Left cardiac atrium (tissue), 4 donors: ENCODE results near the gene FHOD3. TPM values are rescaled to one million over a fixed set of nuclear protein-coding genes. Genes with fewer than 3 reads are reported as not detected.

Experiments
- ATAC-seq, 2 donors: fragments of 200-7000 bp; cut with Tn5 transposase; one replicate each; pipeline ENCODE4 v1.9.1; 2020; ENCODE audit warnings: mild to moderate bottlenecking in 2 of 2, moderate library complexity in 2 of 2
- DNase-seq: peaks from one replicate; pipeline ENCODE4 v3.0.0-alpha.2; 2020
- intact Hi-C, 2 donors: fragments of 100-400 bp; cut with DNase I; formaldehyde crosslinking; loops; one replicate each; pipeline versions ENCODE4 v1.14.1 to v1.15.1; 2022 to 2023
- total RNA-seq, 2 donors: library from RNA; stranded (reverse); fragmentation: NEBNext Ultra II Directional; extraction: Animal tissue kit (Norgen Biotek cat#: 25700); gene quantifications; one replicate each; pipeline ENCODE4 v1.2.1, GENCODE V29; 2021
- donor health status: DM: no; HTN: yes; CAD: no.
- donor health status: DM: no; HTN: yes; CAD: no; lungs with severe emphysema.
- donor health status: DM: yes; HTN: yes; CAD: no.
- donor health status: Dilated cardiomyopathy.

The FHOD3 gene
- total RNA-seq, 2 donors from 2014 or later, result 117 to 119 TPM

- DNase-seq (no peak), ATAC-seq (no peak)
- intact Hi-C loops, result no loop called here
These were observed 15.4 kb downstream of the FHOD3 start for GRCh38 chr18:36312806-36313395.

- no peak for ATAC-seq
- peak; percentile 41 for DNase-seq
- intact Hi-C loops, result no loop called here
These were observed 16.6 kb downstream of the FHOD3 start for GRCh38 chr18:36314098-36314497.

GRCh38 chr18:36314754-36315153, 17.2 kb downstream of the FHOD3 start:
- intact Hi-C loops, result no loop called here
- ATAC-seq (no peak), DNase-seq (no peak)

DNA sequence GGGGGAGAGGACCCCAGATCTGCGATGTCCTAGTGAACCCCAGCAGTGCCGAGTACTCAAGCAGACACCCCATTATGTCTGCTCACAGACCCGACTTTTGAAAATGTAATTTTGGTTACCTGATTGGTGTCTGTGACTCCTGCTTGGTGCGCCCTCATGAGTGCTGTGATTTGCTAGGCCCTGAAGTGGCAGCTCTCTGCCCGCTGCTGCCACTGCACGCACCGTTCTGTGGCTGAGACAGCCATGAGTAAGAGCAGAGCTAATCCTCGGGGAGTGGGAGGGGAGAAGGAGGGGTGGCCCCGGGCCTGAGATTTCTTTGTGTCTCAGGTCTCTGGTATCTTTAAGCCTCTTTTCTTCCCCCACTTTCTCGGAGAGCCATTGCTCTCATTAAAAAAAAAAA, 18.2 kb downstream of the FHOD3 start:
- ATAC-seq (peak; percentile 63 to 87), DNase-seq (no peak)

GRCh38 chr18:36316246-36316645, 18.7 kb downstream of the FHOD3 start:
- DNase-seq (no peak), ATAC-seq (no peak)
- intact Hi-C loops, result no loop called here

More for the DNA sequence above, 18.2 kb downstream of the FHOD3 start:
- intact Hi-C loops, result no loop called here

DNA sequence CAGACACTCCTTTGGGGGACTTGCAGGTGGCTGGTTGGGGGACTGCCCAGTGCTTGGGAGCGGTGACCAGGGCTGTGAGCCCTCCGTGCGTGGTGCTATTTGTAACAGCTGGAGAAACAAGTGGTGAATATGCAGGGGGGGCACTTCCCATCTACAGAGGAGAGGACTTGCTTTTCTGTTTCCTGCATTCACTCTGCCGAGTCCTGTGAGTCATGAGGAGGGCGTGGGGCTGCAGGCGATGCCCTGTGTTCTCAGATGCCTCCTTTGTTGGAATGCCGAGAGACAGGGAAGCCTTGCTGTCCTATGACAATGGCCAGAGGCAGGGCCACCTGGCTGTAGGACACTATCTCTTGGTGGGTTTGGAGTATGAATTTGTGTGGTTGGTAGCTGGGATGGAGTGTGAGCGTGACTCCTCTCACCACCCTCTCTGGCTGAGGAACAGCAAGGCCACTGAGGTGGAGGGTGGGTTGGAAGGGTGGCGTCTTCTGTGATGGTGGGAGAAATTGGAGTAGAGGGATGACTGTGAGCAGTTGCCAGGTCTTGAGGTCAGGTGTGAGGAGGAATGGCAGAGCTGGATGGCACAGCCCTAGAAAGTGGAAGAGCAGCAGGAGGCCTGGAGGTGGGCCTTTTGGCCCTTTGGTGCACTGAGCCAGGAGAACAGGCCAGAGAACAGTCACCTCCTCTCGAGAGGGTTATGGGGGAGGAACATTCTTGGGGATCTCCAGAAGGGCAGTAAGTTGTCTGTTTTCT, 24.3 kb downstream of the FHOD3 start:
- peak; percentile 29 for DNase-seq

GRCh38 chr18:36322408-36322728, 24.9 kb downstream of the FHOD3 start:
- no peak for DNase-seq
- intact Hi-C loops, result no loop called here
- no peak for ATAC-seq

More for the DNA sequence above, 24.3 kb downstream of the FHOD3 start:
- peak; percentile 47 to 81 for ATAC-seq
- intact Hi-C loops, result no loop called here

GRCh38 chr18:36322734-36323133, 25.2 kb downstream of the FHOD3 start:
- ATAC-seq (peak in 1 of 2 donors; percentile 35), DNase-seq (no peak)
- intact Hi-C loops, result no loop called here

GRCh38 chr18:36323421-36323820, 25.9 kb downstream of the FHOD3 start:
- DNase-seq (no peak), ATAC-seq (no peak)
- intact Hi-C loops, result no loop called here

DNA sequence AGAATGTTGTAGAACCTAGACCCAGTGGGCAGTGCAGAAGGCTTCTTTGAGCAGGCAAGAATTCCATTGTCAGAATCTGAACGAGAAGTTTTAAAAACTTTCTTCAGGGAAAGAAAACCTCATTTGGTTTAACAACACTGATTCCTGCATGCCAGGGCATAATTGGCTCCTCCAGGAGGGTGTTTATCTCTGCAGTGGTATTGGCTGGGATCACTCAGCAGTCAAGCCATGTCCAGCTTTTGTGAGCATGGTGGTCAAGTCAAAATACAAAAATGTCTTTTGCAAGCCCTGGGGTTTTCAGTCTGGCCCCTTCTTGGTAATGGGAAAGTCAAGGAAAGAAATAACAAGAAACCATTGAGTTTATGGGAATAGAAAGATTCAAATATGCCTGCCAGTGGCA, 28.3 kb downstream of the FHOD3 start:
- DNase-seq (no peak), ATAC-seq (no peak)
- intact Hi-C loops, result no loop called here

GRCh38 chr18:36326771-36327170, 29.3 kb downstream of the FHOD3 start:
- intact Hi-C loops, result no loop called here
- ATAC-seq, result peak; percentile 36 to 44

GRCh38 chr18:36327352-36328316, 30.1 kb downstream of the FHOD3 start:
- ATAC-seq (peak in 1 of 2 donors; percentile 74), DNase-seq (no peak)
- intact Hi-C loops, result no loop called here

More at GRCh38 chr18:36326771-36327170, 29.3 kb downstream of the FHOD3 start:
- DNase-seq, result no peak

DNA sequence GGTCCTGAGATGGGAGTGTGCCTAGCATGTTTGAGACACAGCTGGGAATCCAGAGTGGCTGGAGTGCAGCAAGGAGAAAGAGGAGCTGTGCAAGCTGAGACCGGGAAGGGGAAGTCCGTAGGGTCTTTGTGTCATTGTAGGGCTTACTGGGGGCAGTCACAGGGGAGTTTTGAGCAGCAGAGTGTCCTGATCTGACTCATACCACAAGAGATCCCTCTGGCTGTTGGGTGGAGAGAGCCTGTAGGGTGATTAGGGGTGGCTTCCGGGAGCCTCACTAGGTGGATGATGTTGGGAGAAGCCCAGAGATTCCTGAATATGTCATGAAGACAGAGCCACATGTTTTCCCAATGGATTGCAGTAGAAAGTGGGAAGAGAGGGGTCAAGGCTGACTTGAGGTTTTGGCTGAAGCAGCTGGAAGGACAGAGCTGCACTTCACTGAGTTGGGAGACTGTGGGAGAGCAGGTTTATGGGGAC, 30.9 kb downstream of the FHOD3 start:
- DNase-seq (no peak), ATAC-seq (no peak)
- intact Hi-C loops, result no loop called here

DNA sequence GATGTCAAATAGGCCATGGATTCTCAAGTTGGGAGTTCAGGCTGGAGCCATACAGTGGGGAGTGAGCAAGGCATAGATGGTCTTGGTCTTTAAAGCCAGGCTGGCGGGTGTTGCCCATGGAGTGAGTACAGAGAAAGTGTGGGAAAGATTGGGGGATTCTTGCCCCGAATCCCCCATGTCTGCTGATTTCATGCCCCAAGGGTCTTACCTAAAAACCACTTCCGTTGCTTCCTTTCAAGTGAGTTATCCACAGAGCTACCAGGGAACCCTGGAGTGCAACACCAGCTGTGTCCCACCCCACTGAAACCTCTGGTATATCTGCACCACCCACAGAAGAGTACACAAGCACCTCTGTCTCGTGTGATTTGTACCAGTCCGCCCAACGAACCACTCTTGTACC, 31.4 kb downstream of the FHOD3 start:
- ATAC-seq (no peak), DNase-seq (no peak)
- intact Hi-C loops, result no loop called here

DNA sequence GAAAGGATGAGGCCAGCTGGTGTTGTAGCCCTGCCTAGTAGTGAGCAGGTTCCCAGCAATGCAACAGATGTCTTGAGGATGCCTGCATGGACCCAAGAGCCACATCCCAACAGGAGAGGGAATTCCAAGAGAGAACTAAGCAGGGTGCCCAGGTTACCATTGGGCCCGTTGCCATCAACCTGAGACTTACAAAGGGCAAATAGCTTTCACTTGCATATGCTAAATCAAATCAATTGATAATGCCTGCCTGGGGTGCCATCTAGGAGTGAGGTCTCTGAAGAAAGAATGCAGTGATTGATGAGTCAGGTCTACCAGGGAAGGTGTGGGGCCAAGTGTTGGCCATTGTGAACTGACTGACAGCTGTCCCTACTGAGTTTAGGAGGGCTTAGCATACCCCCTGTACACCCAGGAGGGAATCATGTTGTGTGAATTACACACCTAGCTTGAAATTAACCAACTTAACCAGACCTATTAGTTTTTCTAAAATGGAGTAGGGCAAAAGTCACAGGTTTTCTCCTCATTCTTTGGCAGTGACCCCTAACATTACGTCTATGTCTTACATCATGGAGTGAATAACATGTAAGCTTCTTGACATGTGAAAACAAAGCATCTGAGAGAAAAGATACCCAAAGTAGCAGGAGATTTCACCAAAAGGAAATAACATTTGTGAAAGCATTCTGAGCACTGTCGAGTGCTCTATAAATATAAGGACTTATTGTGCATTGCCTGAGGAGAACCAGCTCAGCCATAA, 32.3 kb downstream of the FHOD3 start:
- no peak for ATAC-seq
- DNase-seq, result no peak
- intact Hi-C loops, result loop anchor here in 1 of 2 donors (5.0 kb wide), 2 partner anchors 33 to 137 kb away; partner anchors contain the start of gene FHOD3

DNA sequence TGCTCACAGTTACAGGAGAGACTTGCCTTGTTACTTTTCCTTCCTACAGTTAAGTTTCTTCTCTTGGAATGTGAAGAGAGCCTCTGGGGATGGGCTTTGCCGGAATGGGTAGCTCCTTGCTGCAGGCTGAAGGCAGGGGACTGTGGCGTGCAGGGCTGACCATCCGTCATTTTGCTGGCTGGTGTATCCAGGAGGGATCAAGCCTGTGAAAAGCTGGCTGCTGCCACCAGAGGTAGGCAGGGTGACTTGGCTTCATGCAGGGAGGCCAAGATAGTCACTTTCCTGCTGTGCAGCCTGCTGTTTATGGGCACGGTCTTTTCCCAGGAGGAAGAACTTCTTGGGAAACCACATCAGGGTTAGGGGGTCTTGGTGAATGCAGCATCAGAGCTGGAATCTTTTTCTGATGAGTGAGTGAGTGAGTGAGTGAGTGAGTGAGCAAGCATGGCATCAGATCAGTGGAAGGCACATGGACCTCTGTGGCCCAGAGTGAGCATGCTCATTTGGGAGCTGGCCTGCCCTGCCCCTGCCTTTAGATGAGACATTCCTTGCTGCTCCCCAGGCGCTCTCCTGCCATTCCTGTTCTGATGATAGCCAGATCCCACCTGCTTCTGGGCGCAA, 33.0 kb downstream of the FHOD3 start:
- no peak for ATAC-seq
- no peak for DNase-seq
- intact Hi-C loops, result loop anchor here in 1 of 2 donors (5.0 kb wide), 2 partner anchors 33 to 137 kb away; partner anchors contain the start of gene FHOD3

GRCh38 chr18:36331521-36331971, 34.0 kb downstream of the FHOD3 start:
- DNase-seq, result no peak
- intact Hi-C loops, result loop anchor here in 1 of 2 donors (5.0 kb wide), 2 partner anchors 34 to 136 kb away; partner anchors contain the start of gene FHOD3
- ATAC-seq, result no peak

DNA sequence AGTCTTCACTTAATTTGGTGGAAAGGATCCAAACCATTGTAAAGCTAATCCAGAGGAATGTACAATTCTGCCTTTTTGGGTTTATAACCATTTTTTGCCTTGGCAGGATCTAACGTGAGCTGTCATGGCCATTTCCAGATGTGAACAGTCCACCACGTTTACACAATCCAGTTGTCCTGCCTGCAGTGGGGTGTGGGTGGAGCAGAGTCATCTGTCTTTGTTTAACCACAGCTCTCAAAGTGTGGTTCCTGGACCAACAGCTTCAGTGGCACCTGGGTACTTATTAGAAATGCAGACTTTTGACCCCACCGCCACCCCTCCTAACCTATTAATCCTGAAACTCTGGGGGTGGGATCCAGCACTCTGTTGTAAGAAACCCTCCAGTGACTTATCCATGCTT, 35.9 kb downstream of the FHOD3 start:
- intact Hi-C loops, result loop anchor here in 1 of 2 donors (5.0 kb wide), 2 partner anchors 36 to 134 kb away; partner anchors contain the start of gene FHOD3
- ATAC-seq (no peak), DNase-seq (no peak)
